HG02981 (cell line): Measurements from ENCODE around the gene FA2H.
"Not testable (repeated sequence)": the region's sequence is repeated elsewhere in the genome, so short reads cannot be mapped to it uniquely, and the experiment has no call there.

ENCODE experiments used
- ATAC-seq: cut with Tn5 transposase; IDR thresholded peaks from one replicate; pipeline ENCODE4 v1.9.1; 2021; ENCODE audit warnings: mild to moderate bottlenecking, moderate library complexity; ENCODE audit not compliant: unreplicated experiment

Gene FA2H

GRCh38 chr16:74725651-74726455, 48.8 kb downstream of the FA2H start:
- ATAC-seq, result no peak

GRCh38 chr16:74724820-74725549, 49.6 kb downstream of the FA2H start:
- ATAC-seq, result no peak

- no peak for ATAC-seq
Observed at GRCh38 chr16:74723256-74723655, 51.4 kb downstream of the FA2H start.

DNA sequence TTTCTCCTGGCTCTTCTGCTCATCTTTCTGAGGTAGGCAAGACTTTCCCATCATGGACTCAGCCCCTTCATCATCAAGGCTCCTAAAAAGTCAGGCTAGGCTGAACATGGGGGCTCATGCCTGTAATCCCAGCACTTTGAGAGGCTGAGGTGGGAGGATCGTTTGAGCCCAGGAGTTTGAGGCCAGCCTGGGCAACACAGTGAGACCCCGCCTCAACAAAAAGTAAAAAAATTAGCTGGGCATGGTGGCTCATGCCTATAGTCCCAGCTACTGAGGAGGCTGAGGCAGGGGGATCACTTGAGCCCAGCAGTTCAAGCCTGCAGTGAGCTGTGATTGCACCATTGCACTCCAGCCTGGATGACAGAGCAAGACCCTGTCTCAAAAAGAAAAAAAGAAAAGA, 52.5 kb downstream of the FA2H start:
- not testable (repeated sequence) for ATAC-seq

- no peak for ATAC-seq
Observed at GRCh38 chr16:74721716-74722115, 52.9 kb downstream of the FA2H start.

- no peak for ATAC-seq
Observed at GRCh38 chr16:74720579-74720978, 54.0 kb downstream of the FA2H start.

DNA sequence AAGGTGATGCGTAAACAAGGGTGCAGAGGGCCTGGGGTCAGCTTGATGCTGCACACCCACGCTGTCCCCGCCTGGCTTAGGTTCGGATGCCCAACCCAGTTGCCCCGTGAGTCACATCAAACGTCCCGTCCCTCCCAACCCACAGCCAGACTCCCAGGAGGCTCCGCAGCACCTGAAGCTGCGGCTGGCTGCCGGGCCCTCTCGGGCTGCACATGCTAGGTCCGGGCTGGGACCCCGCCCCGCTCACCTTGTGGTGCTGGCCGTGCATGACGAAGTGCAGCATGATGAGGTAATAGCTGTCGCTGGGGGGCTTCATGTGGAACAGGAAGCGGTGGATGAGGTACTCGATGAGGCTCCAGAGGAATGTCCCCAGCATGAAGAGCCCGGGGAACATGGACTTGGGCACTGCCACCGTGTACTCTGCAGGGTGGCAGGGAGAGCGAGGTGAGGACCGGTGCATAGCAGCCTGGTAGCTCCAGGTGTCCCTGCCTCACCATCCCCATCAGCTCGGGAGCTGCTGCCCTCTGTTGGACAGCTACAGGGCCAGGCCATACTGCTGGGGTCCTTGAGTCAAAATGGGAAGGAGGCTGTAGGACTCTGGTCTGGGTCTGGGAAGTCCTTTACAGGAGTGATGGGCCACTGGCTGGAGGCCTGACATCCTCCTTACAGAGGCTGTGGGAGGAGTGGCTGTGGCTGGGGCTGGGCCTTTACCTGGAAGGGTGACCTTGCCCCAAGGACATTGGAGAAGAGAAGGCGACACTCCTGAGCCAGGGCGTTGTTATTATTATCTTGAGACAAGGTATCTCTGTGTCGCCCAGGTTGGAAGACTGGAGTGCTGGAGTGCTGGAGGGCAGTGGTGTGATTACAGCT, 55.6 kb downstream of the FA2H start:
- ATAC-seq, result no peak

- ATAC-seq, result no peak
Observed at GRCh38 chr16:74718140-74718539, 56.5 kb downstream of the FA2H start.

GRCh38 chr16:74717367-74717766, 57.3 kb downstream of the FA2H start:
- no peak for ATAC-seq

GRCh38 chr16:74716355-74716754, 58.3 kb downstream of the FA2H start:
- ATAC-seq, result no peak

DNA sequence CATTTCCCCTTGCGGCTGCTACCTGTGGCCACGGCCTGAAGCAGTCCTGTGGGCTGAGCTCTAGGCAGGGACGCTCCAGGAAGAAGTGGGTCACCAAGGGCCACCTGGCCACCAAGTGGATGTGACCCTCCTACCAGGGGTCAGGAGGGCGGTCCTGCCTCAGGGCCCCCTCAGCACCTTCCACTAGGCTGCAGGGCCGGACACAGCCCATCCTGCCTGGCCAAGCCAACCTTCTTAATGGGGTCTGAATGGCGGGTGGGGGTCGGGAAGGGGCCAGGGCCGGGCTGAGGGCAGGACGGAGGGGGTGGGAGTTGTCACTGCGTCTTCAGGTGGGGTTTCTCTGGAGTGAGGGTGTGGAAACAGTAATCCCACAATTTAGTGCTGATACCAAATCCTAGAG, 60.7 kb downstream of the FA2H start:
- ATAC-seq, result no peak

DNA sequence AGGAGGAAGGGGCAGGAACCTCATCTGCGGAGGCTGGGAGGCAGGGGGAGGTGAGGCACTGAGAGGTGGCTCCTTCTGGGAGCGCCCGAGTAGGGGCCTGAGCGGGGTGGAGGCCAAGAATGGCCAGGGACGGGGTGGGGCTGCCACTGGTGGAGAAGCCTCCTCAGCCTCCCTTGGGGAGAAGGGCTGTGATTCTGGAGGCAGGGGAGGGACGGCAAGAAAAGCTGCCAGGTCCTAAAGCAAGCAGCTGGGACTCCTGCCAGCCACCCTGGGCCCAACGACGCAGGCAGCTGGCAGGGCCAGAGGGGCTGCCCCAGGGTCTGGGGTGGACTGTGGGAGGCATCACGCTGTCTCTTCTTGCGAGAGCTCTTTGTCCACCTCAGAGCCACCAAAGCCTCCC, 61.3 kb downstream of the FA2H start:
- ATAC-seq, result no peak

GRCh38 chr16:74711938-74712337, 62.7 kb downstream of the FA2H start:
- no peak for ATAC-seq

DNA sequence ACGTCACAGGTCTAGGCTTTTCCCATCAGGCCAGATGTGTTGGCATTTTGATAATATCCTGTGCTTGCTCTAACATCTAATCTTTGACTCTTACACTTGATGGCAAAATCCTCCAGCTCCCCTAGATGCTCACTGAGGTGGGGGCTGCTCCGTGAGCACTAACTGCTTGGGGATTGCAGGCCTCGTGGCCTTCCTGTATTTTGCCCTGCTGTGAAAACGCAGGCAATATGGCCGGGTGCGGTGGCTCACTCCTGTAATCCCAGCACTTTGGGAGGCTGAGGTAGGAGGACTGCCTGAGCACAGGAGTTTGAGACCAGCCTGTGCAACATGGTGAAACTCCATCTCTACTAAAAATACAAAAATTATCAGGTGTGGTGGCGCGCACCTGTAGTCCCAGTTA, 64.2 kb downstream of the FA2H start:
- ATAC-seq, result no peak

DNA sequence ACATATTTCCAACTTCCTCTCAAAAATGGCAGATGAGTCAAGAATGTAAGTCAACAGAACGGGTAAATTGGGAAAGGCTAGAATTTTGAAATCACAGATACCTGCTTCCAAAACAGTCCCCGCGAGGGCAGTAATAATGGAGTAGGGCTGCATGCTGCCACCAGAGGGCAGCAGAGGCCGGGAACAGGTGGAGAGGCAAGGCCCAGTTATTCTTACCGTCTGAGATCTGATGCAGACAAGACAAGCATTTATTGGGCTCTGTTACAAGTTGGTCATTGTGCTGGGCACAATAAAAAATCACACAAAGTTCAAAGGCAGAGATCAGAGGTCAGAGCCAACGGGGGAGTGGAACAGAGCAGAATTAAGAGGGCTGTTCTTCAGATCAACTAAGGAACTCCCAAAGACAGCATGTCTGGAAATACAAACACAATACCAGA, 65.2 kb downstream of the FA2H start:
- peak; percentile 84 for ATAC-seq

DNA sequence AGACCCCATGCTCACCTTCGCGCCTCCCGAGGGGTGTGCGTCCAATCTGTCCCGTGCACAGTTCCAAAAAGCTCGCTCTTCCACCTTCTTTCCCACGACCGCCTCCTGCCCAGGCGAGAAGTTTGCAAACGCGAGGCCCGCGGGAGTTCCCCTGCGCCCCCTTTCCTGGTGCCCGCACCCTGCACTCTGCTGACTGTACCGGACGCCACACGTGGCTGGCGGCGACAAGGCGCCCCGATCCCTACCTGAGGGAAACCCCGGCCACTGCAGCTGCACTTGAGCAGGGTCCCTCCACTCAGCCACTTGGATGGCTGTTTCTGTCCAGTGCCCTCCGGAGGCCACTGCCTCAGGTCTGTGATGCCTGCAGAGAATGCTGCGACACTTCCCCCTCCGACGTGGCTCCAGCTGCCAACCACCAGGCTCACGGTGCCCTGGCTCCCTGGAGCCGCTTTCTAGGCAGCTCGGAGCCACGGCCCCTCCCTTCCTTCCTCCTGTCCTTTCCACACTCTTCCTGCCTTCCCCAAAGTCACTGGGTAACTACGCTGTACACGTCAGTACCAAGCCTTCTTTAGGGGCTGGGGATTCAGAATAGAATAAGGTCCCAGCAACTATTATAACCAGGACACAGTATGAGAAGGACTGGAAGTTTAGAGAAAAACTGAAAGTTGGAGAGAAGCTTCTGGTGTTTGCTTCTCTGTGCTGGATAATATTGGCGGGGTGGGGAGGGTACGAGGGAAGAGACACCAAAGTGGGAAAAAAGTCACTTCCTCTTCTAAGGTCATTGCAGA, 74.0 kb downstream of the FA2H start, which contains the start of gene MLKL:
Gene MLKL (minus strand): TSS at position 425 of the 788 bp plus-strand sequence. CDS start 5,105 bp downstream, outside the sequence.
- peak; percentile 41 for ATAC-seq

- peak; percentile 19 for ATAC-seq
Observed at GRCh38 chr16:74700116-74700437, 74.5 kb downstream of the FA2H start.

DNA sequence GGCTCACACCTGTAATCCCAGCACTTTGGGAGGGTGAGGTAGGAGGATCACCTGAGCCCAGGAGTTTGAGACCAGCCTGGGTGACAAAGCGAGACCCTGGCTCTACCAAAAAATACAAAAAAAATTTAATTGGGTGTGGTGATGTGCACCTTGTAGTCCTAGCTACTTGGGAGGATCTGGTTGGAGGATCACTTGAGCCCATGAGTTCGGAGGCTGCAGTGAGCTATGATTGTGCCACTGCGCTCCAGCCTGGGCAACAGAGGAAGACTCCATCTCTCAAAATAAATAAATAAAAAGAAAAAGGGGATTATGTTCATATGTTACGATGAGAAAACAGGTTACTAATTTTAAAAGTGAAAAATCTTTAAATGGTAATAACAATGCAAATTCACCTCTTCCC, 75.0 kb downstream of the FA2H start:
- ATAC-seq, result no peak

- ATAC-seq, result no peak
Observed at GRCh38 chr16:74698222-74698621, 76.4 kb downstream of the FA2H start.
